NCI-H526 (cell line): Measurements from ENCODE around the gene ANKRD1.

Source experiments
- DNase-seq, 2 experiments: peaks; one replicate each; lab custom pipeline; 2025; lab: John Stamatoyannopoulos, UW

Gene ANKRD1

GRCh38 chr10:90935581-90936275, 14.8 kb upstream of the ANKRD1 start:
- DNase-seq: no peak

GRCh38 chr10:90930971-90931871, 10.3 kb upstream of the ANKRD1 start:
- DNase-seq: no peak

- DNase-seq: no peak
Measured at GRCh38 chr10:90930070-90930837, 9.4 kb upstream of the ANKRD1 start.

DNA sequence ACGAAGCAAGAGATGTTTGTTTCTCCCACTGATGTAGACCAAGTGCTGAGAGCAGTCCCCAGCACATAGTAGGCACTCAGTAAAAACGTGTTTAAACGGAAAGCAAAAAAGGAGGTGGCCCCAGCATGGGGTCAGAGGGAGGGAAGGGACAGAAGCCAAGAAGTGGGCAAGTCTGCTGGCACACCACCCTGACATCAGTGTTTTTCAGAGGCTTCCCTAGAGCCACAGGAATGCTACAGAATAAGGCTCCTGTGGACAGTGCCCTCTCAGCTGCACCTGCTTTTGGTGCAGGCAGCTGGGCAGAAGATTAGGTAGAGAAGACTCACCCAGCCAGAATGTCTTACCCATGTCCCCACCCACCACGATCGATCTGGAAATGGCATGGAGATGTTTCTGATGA, 8.3 kb upstream of the ANKRD1 start:
- DNase-seq: no peak

DNA sequence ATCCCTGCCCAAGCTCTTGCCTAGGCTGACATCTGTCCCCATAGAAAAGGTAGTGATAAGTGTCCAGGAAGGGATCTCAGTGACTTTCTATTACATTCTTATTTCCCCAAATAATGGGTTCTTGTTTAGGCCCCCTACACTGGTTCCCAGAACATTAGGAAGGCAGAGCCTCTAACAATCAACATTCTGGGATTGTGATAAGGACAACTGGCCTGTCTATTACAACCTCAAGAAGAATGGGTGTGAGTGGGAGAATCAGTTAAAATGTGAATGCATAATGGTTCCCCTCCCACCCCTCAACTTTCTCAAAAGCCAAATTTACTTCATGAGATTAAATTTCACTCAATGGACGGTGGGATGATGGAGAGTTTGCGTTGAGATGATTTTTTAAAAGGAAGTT, 6.4 kb upstream of the ANKRD1 start:
- no peak for DNase-seq

- DNase-seq: no peak
Measured at GRCh38 chr10:90925079-90926029, 4.5 kb upstream of the ANKRD1 start.

- DNase-seq: no peak
Measured at GRCh38 chr10:90924552-90924951, 3.7 kb upstream of the ANKRD1 start.

DNA sequence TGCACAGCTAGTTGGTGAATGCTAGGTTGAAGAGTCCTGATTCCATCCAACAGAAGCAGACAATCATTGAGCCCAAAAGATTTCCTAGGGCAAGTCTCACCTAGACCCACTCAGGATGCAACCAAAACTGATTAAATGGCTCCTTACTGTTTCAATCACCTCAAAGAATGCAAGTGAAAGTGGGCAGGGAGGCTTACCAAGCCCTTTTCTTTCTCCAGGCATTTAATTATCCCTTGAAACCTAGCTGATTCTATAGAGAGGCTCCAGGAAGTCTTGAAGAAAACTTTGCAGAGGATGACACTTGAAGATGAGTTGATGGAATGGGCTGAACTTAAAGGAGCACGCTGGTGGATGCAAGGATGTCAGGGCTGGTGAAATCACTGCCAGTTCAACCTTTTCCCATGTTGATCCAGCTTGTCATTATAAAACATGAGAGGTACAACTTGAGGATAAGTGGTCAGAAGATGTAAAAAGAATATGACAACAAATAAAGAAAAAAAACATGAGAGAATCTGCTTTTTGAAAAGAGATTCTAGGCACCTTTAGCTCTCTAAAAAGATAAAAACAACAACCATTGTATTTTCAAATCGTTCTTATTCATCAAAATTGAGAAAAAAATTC, 2.3 kb upstream of the ANKRD1 start:
- no peak for DNase-seq

DNA sequence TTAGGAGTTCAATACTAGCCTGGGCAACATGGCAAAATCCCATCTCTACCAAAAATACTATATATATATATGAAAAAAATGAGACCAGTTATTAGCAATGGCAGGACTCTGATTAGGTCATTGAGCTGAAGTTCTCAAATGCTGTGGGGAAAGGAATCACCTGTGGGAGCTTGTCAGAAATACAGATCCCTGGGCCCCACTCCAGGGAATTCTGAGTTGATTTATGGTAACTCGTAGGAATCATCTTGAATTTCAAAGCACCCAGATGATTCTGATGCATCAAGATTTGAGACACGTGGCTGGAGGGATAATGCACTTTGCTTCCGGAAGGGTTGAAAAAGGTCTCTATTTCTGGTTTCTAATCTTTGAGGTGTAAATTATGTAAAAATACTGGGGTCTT, 1.0 kb upstream of the ANKRD1 start:
- DNase-seq: no peak

- no peak for DNase-seq
Measured at GRCh38 chr10:90919683-90920574, 958 bp downstream of the ANKRD1 start.

GRCh38 chr10:90917968-90918318, 2.9 kb downstream of the ANKRD1 start:
- no peak for DNase-seq

GRCh38 chr10:90917238-90917967, 3.5 kb downstream of the ANKRD1 start:
- DNase-seq: no peak

GRCh38 chr10:90916392-90917237, 4.3 kb downstream of the ANKRD1 start:
- DNase-seq: no peak

GRCh38 chr10:90915766-90916075, 5.2 kb downstream of the ANKRD1 start:
- DNase-seq: no peak

GRCh38 chr10:90914992-90915765, 5.7 kb downstream of the ANKRD1 start:
- no peak for DNase-seq

DNA sequence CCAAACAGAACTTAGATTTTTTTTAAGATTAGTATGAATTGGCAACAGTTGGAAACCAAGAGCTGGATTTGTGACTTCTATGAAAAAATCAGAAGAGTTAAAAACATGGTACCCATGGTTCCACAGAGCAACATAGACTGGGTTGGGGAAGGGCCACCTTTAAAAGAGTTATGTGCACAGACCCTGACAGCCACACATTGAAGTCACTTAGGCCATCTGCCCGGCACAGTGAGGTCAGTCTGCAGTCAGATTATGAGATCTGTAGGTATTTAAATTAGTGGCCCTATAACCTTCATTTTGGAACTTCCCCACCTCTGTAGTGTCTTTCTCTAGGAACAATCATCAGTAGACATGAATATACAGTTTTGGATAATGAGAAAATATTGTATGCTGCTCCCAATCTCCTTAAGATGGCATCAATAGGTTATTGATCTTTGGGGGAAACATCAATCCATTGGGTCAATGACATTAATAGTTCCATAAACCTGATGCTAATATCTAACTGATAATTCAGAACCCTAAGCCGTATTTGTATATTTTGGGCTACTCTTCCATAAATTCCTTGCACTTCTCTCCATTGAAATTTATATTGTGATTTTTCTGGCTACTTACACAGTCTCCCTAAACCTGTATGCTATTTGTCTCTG, 7.0 kb downstream of the ANKRD1 start:
- no peak for DNase-seq

DNA sequence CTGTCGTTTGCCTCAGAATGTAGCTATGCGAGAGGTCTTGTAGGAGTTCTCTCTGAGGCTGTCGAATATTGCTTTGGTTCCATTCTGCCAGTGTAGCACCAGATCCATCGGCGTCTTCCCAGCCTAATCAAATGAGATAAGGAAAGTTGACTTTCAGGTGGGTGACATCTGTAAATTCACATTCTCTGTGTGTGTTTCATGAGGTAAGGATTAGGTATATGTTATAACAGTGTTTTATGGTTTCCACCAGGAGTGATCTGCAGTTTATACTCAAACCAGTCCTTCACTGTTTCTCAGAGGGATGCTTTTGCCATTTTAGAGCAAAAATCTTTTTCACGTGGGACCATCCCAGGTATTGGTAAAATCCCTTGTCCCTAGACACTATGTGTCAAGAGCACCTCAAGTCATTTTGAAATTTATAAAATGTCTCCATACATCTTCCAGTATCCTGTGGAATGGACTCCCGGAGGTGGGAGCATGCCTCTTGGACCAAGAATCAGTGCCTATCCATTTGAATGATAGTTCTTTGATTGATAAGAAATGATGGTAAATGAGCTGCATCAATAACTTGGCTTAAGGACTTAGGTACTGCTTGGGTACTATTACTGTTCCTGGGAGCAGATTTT, 7.9 kb downstream of the ANKRD1 start:
- DNase-seq: no peak
